Measurements from ENCODE around the gene FERMT2. TPM values are rescaled to one million over a fixed set of nuclear protein-coding genes. Genes with fewer than 3 reads are reported as not detected.

The FERMT2 gene
- 37.4 to 52.2 TPM (median 45.1 TPM) in 5 replicates for total RNA-seq (2022; extraction: Qiagen RNA extraction)

GRCh38 chr14:52950898-52951680 is at the start of gene FERMT2:
Gene FERMT2, minus strand, starts transcription at chr14:52951050. Its CDS starts 482 bp downstream, at chr14:52950568.

Other genes with a start within 250 kb of the FERMT2 start
- 75.5 to 107 TPM (median 78.7 TPM) in 5 replicates for gene PSMC6, start 243.8 kb downstream of the FERMT2 start, total RNA-seq (2022; extraction: Qiagen RNA extraction)
- gene STYX, start 220.9 kb downstream of the FERMT2 start, total RNA-seq (2022; extraction: Qiagen RNA extraction), result 5.3 to 6.8 TPM (median 6.2 TPM) in 5 replicates
- 42.8 to 48.9 TPM (median 46.4 TPM) in 5 replicates for gene GNPNAT1, start 159.4 kb downstream of the FERMT2 start, total RNA-seq (2022; extraction: Qiagen RNA extraction)
- 5.4 to 6.7 TPM (median 6.3 TPM) in 5 replicates for gene DDHD1, start 202.3 kb upstream of the FERMT2 start, total RNA-seq (2022; extraction: Qiagen RNA extraction)